Measurements from ENCODE around the gene LRRC41. TPM values are rescaled to one million over a fixed set of nuclear protein-coding genes. Genes with fewer than 3 reads are reported as not detected.
"Not testable (repeated sequence)": the region's sequence is repeated elsewhere in the genome, so short reads cannot be mapped to it uniquely, and the experiment has no call there.

The LRRC41 gene
- total RNA-seq, 2 experiments from 2014 or later: 23.0 to 24.3 TPM

GRCh38 chr1:46242918-46243317, 60.5 kb downstream of the LRRC41 start:
- intact Hi-C loops (cut with DNase I, micrococcal nuclease): no loop called here
- no peaks in the 10 kb centered on the region for H3K27me3 Mint-ChIP-seq
- Histone ChIP-seq H3K36me3 (ENCODE audit: insufficient read depth, low read length) (no peaks in the 10 kb centered on the region), H3K9me3 (ENCODE audit: control insufficient read depth in 1 of 2, insufficient read depth in 1 of 2, low read length in 2 of 2) (no peaks in the 10 kb centered on the region), H3K27me3 (ENCODE audit: control insufficient read depth in 1 of 2, insufficient read depth in 2 of 2, low read length in 2 of 2) (no peaks in the 10 kb centered on the region), H3K4me1 (ENCODE audit: insufficient read depth, low read length) (peaks cover 16% of the 10 kb centered on the region), H3K27ac (ENCODE audit: low read depth in 1 of 2, low read length in 2 of 2) (no peak overlapping the region), H3K4me3 (ENCODE audit: low read length) (no peak overlapping the region)
- DNase-seq (no peak), ATAC-seq (ENCODE audit: poor library complexity) (no peak)
- ChIA-PET CTCF (no interaction called here), POLR2A (no interaction called here)
- no peaks in the 10 kb centered on the region for H3K36me3 Mint-ChIP-seq (ENCODE audit: low read depth)
- H3K4me1 Mint-ChIP-seq (ENCODE audit: low read depth): peaks cover 22% of the 10 kb centered on the region
- H3K4me3 Mint-ChIP-seq: no peak overlapping the region
- no peak for TF ChIP-seq CTCF (IDR thresholded peaks at IDR 0.05)
- H3K27ac Mint-ChIP-seq: no peak overlapping the region
- no peaks in the 10 kb centered on the region for H3K9me3 Mint-ChIP-seq

- CTCF ChIA-PET; H3K4me3 ChIP-seq (ENCODE audit: low read length): not testable (repeated sequence)
Observed at GRCh38 chr1:46241733-46242132, 61.7 kb downstream of the LRRC41 start.

GRCh38 chr1:46238865-46239264, 64.6 kb downstream of the LRRC41 start:
- DNase-seq: peak in 1 of 14 experiments; percentile 32
- H3K4me1 Mint-ChIP-seq (ENCODE audit: low read depth); H3K4me3 ChIP-seq (ENCODE audit: low read length); ATAC-seq (ENCODE audit: poor library complexity); H3K4me3 Mint-ChIP-seq; H3K27me3 Mint-ChIP-seq; H3K36me3 ChIP-seq (ENCODE audit: insufficient read depth, low read length); H3K27ac Mint-ChIP-seq; POLR2A ChIA-PET; H3K27ac ChIP-seq (ENCODE audit: low read depth in 1 of 2, low read length in 2 of 2); H3K9me3 ChIP-seq (ENCODE audit: control insufficient read depth in 1 of 2, insufficient read depth in 1 of 2, low read length in 2 of 2); H3K4me1 ChIP-seq (ENCODE audit: insufficient read depth, low read length); H3K9me3 Mint-ChIP-seq; H3K27me3 ChIP-seq (ENCODE audit: control insufficient read depth in 1 of 2, insufficient read depth in 2 of 2, low read length in 2 of 2); CTCF ChIA-PET; H3K36me3 Mint-ChIP-seq (ENCODE audit: low read depth); intact Hi-C loops (cut with DNase I, micrococcal nuclease): not testable (repeated sequence)

More at GRCh38 chr1:46241733-46242132, 61.7 kb downstream of the LRRC41 start:
- H3K27ac Mint-ChIP-seq; DNase-seq; H3K9me3 ChIP-seq (ENCODE audit: control insufficient read depth in 1 of 2, insufficient read depth in 1 of 2, low read length in 2 of 2); H3K27me3 ChIP-seq (ENCODE audit: control insufficient read depth in 1 of 2, insufficient read depth in 2 of 2, low read length in 2 of 2); ATAC-seq (ENCODE audit: poor library complexity); H3K27ac ChIP-seq (ENCODE audit: low read depth in 1 of 2, low read length in 2 of 2); H3K4me1 ChIP-seq (ENCODE audit: insufficient read depth, low read length); H3K4me3 Mint-ChIP-seq; H3K36me3 Mint-ChIP-seq (ENCODE audit: low read depth); H3K36me3 ChIP-seq (ENCODE audit: insufficient read depth, low read length); H3K9me3 Mint-ChIP-seq; H3K27me3 Mint-ChIP-seq; POLR2A ChIA-PET; intact Hi-C loops (cut with DNase I, micrococcal nuclease): not testable (repeated sequence)
- peaks cover 12% of the 10 kb centered on the region for H3K4me1 Mint-ChIP-seq (ENCODE audit: low read depth)

- ChIA-PET CTCF (interaction anchor here (0.5 kb wide), 1 partner anchor 8 kb away, joined by 3 read pairs; no protein-coding TSS in a partner anchor), POLR2A (no interaction called here)
- Mint-ChIP-seq H3K27me3 (no peaks in the 10 kb centered on the region), H3K27ac (no peak overlapping the region), H3K4me1 (ENCODE audit: low read depth) (no peaks in the 10 kb centered on the region), H3K9me3 (no peaks in the 10 kb centered on the region), H3K36me3 (ENCODE audit: low read depth) (no peaks in the 10 kb centered on the region), H3K4me3 (no peak overlapping the region)
- Histone ChIP-seq H3K36me3 (ENCODE audit: insufficient read depth, low read length) (no peaks in the 10 kb centered on the region), H3K4me1 (ENCODE audit: insufficient read depth, low read length) (no peaks in the 10 kb centered on the region), H3K27ac (ENCODE audit: low read depth in 1 of 2, low read length in 2 of 2) (no peak overlapping the region), H3K27me3 (ENCODE audit: control insufficient read depth in 1 of 2, insufficient read depth in 2 of 2, low read length in 2 of 2) (no peaks in the 10 kb centered on the region), H3K9me3 (ENCODE audit: control insufficient read depth in 1 of 2, insufficient read depth in 1 of 2, low read length in 2 of 2) (no peaks in the 10 kb centered on the region), H3K4me3 (ENCODE audit: low read length) (no peak overlapping the region)
- ATAC-seq (ENCODE audit: poor library complexity) (no peak), DNase-seq (no peak)
- no peak for TF ChIP-seq CTCF (IDR thresholded peaks at IDR 0.05)
- intact Hi-C loops (cut with DNase I, micrococcal nuclease): no loop called here
Observed at GRCh38 chr1:46236882-46237281, 66.5 kb downstream of the LRRC41 start.

GRCh38 chr1:46231231-46231630, 72.2 kb downstream of the LRRC41 start:
- H3K9me3 ChIP-seq (ENCODE audit: control insufficient read depth in 1 of 2, insufficient read depth in 1 of 2, low read length in 2 of 2); H3K9me3 Mint-ChIP-seq; POLR2A ChIA-PET; H3K27ac Mint-ChIP-seq; H3K4me1 Mint-ChIP-seq (ENCODE audit: low read depth); CTCF ChIA-PET; H3K4me1 ChIP-seq (ENCODE audit: insufficient read depth, low read length); H3K36me3 ChIP-seq (ENCODE audit: insufficient read depth, low read length); H3K27me3 ChIP-seq (ENCODE audit: control insufficient read depth in 1 of 2, insufficient read depth in 2 of 2, low read length in 2 of 2); H3K4me3 ChIP-seq (ENCODE audit: low read length); intact Hi-C loops (cut with DNase I, micrococcal nuclease); ATAC-seq (ENCODE audit: poor library complexity); H3K27me3 Mint-ChIP-seq; H3K27ac ChIP-seq (ENCODE audit: low read depth in 1 of 2, low read length in 2 of 2); H3K36me3 Mint-ChIP-seq (ENCODE audit: low read depth); DNase-seq; H3K4me3 Mint-ChIP-seq: not testable (repeated sequence)

All from CD4-positive, alpha-beta T cell (primary cell).